Activated CD8-positive, alpha-beta memory T cell treated with anti-CD3 and anti-CD28 coated beads, Interleukin-2, amount 50 U/mL, for 24 hours (primary cell): Measurements from ENCODE around the gene PDSS2.

Experiments used
- DNase-seq: peaks from one replicate; pipeline ENCODE4 v3.0.0-alpha.2; 2020; ENCODE audit errors: extremely low read depth

PDSS2 gene

DNA sequence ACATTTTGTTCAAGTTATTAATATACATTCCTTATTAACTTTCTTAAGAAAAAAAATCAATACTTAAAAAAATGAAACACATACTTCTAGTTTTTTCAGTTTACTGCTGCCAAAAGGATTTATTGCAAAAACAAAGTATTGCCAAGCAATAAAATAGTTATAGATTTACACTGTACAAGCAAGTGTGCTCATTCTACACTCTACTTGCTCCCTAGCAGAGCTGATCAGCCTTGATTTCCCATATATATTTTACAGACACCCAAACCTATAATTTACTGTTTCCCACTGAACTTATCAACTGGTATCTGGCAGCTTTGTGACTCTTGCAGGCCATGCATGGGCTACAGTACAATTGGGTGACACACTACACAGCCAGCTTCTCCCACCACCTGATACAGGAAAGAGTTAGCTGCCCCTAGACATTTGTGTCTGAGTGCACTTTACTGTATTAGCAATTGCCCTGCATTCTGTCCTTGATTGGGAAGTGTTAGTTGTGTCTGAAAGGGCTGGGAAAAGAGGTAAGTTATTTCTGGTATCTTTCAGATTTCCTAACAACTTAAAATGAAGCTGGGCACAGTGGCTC lies 188.1 kb downstream of the PDSS2 start:
- no peak for DNase-seq

DNA sequence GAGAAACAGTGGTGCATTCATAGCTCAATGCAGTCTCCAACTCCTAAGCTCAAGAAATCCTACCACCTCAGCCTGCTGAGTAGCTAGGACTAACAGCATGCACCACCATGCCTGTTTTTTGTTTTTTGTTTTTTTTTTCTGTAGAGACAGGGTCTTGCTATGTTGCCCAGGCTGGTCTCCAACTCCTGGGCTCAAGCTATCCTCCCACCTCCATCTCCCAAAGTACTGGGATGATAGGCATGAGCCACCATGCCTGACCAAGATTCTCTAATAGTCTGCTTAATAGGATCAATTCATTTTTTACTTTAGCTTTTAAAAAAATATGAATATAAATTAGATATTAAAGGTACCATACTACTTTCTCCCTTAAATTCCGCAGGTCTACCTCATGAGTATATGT lies 191.7 kb downstream of the PDSS2 start:
- no peak for DNase-seq

DNA sequence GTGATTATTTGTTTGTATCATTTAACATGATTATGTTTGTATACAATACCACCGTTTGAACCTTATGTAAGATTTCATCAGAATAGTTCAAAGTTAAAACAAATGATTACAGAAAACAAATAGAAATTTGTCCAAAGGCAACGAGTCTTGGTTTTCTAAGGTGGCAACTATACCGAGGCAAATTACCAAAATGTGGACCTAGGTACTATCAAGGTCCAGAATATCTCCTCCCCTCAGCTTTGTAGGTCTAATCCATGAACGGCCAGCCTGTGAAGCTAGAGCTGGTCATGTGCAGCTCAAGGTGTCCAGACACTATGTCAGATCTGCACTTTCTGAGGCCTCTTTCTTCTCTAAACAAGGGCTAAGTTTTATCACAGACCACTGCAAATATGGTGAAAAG lies 192.4 kb downstream of the PDSS2 start:
- DNase-seq, result no peak

DNA sequence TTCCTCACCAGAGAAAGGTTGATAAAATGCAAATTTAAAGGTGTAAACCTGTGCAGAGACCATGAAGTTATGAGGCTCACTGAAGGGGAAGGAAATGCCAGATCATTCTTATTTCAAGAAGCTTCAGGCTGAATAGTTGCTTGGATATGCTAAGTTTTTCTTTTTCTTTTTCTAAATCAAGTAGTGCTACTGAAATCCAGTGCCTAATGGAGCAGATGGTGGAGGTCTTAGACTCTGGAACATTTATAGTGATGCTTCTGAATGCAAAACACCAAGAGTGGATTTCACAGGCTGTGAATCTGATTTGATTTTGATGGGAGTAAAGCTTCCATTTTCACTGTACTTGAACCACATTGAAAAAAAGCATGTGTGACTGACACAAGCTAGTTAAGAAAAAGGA lies 192.8 kb downstream of the PDSS2 start:
- no peak for DNase-seq

DNA sequence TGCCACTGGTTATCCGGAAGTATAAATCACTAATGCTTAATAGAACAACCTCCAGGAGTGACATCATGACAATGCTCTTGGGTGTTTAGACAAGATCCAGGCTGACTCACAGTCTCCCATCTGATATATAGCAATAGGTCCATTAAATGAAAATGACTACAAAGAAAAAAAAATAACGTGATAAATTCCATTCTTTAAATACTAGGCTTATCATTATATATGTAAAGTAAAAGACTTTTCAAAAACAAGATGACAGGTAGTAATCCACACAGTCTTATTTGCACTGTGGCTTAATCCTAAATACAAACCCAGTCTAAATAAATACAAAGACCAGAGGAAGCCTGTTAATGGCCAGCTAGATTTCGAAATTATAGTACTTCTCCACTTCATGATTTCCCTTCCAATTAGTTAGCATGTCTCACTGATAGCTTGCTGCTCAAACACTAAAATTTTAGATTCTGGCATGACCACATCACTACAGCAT lies 195.0 kb downstream of the PDSS2 start:
- DNase-seq, result no peak

DNA sequence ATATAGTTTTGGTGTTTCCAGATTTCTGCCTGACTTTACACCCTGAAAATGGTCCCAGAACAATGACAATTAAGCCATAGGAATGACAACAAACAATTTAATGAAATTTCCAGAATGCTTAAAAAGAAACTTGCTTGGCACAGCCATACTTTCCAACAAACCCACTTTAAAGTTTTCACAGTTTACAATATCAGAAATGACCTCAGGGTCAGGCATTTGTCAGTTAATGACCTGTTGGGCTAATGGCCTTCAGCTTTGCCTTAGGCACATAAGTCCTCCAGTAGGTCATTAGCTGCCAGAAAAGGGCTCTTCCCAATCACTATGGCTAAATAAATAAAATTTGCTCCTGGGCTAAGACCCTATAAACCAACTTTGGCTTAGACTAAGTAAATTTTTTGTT lies 199.4 kb downstream of the PDSS2 start:
- DNase-seq, result no peak

DNA sequence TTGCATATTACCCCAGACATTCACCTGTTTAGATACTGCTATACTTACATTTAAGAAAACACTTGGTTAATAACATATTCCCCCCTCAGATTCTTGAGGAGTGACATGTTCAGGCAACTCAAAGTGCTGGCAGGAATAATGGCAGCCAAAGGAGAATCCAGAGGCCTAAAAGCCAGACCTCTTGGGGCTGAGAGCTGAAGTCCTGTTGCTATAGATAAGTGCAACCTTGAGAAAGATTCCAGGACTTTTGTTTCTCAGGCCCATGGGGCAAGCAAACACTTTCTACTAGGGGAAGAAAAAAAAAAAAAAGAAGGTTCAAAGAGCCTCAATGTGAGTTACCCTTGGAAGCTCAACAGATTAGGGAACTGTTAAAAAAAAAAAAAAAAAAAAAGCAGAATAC lies 211.2 kb downstream of the PDSS2 start:
- no peak for DNase-seq

DNA sequence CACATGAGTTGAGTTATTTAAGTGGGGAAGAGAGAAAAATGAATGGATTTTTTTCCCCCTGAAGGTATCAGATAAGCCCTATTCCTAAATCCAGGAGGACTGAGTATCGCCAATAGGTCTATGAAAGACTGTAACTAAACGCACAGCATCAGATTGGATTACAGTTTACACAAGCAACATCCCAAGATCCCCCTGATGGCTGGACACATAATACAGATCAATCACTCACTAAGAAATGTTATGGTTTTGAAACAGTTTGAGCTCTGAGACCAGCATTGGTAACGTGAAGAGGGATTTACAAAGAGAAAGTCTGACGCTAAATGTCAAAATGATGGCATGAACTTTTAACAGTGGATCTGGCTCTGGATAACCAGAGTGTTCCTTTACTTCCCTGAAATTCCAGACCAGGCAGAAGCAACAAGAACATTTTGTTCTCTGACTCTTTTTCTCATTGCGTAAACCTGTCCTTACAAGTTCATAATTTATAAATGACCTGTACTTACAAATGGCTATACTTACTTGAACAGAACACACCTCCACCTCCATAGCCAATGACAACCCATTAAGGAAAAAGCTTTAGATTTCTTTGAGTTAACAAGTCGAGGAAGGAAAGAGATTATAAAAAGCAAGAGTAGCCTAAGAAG lies 212.3 kb downstream of the PDSS2 start:
- DNase-seq, result no peak

DNA sequence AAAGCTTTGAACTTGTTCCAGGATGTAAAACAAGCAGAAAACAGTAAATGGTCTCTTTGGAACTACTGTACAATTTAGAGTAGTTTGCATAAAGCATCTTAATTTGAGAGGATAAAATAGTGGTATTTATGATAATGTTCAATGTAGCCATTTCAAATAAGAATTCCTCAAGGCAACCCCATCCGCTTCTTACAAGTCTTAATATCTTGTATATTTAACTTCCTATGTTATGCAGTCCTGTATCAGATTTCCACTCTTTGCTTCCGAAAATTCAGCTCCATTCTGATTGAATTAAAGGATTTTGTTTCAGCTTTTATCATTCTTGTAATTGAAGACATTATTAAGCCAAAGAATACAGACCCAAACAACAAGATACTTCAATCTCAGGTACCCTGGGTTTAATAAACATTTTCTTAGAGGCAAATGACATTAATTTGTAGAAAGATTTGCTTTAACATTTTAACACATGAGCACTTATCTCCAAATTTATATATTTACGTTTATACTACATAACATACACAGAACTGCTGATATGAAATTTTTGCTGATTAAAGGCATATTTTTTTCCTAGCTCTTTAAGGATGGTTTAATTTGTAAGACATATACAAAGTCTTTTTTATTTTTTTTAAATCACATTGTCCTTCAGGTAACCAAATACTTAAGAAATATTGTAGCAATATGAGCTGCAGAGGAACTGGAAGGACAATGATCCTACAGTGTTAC lies 213.0 kb downstream of the PDSS2 start:
- no peak for DNase-seq

DNA sequence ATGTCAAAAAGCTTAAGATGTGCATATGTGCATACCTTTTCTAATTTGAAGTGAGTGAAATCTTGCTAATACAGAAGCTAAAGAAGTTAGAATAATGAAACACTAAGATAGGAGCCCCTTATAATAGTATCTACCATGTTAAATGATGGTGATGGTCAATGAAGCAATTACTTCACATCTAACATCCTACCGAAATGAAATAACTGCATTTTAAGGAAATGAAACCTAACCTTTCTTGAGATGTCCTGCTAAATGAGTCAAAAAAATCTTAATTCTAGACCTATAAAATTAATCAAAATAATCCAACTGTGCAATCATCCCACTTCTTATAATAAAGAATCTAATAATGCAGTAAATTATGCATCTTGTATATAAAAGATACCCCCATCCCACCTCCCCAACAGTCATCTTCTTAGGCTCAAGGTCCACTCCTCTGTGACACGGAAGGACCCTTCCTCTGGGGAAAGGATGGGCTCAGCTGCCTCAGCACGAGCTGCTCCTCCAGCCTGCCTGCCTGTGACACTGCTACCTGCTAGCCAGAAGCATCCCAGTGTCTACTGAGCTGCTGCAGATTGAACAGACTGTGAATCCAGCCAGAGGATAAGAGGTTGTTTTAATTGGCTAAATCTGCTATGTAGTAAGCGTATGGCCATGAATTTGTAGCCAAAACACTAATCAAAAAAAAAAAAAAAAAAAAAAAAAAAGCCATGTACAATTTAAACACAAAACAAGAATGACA lies 214.5 kb downstream of the PDSS2 start:
- no peak for DNase-seq

DNA sequence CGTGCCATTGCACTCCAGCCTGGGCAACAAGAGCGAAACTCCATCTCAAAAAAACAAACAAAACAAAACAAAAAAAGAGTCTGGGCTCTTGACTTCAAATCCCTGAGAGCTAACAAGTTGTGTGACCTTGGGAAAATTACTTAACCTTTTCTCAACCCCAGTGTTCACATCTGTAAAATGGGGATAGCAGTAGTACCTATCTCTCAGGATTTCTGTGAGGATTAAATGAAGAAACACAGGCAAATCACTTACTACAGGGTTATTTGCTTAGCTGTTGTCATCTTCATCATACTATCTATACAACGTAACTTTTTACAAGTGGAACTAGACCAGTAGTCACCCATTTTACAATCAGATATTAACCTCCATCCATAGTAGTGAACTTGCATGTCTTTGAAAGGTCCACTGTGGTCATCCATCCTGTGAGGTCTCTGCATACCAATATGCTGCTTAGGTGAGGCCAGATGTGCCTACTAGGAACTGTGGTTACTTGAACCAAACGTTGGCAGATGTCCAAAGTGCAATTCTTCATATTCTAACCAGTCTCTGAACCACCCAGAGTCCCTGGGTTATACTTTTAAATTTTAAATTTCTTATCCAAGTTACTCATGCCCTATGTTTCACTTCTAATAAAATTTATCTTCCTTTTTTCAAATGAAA lies 215.2 kb downstream of the PDSS2 start:
- DNase-seq, result no peak

DNA sequence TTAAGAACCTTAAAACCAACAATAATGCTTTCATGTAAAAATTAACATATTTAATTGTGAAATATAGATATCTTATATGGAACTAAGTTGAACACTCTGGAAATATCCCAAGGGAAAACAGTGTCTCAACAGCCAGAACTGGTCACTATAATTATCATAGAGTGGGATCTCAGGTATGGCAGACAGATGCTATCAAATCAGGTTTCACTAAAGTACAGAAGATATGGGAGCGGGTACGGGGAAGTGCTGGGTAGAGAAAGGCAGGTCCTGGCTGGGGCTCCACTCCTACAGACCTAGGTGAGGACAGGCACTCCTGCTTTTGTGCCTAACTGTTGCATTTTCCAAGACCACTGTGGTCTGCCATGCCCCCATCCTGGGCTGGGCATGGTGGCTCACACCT lies 215.9 kb downstream of the PDSS2 start:
- DNase-seq, result no peak

DNA sequence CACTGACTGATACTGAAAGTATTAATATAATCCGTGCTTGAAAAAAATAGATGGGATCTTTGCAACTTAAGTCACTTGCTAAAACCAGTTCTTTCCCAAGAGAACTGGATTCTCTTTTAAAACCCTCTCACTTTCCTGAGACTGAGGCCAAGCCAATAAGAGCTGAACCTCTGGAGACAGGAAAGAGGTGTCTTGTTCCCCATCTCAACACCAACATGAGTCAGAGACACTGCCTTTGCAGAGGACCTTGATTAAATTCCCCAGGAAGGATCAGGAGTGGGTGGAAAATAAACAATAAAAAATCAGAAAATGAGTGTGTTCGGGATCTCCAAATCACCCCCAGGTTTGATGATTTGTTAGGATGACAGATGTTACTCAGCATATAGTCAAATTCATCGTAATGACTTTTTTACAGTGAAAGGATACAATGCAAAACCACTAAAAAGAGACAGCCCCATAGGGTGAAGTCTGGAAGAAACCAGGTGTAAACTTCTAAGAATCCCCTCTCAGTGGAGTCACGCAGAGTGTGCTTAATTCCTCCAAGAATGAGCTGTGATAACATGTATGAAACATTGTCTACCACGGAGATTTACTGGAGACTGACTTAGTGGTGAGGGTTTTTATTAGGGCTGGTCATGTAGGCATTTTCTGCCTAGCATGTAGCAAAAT lies 221.2 kb downstream of the PDSS2 start:
- no peak for DNase-seq

DNA sequence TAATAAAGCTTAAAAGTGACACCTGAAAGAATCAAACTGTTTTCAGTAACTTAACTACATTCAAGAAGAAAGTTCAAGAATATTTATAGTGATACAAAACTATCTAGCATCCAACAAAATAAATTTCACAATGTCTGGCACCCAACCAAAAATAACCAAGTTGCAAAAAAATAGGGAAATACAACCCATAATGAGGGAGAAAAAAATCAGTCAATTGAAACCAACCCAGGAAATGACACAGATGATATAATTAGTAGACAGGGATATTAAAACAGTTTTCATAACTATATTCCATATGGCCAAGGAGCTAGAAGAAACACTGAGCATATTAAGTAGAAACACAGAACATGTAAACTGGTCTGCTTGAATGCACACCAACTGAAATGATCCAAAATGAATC lies 223.9 kb downstream of the PDSS2 start:
- no peak for DNase-seq

DNA sequence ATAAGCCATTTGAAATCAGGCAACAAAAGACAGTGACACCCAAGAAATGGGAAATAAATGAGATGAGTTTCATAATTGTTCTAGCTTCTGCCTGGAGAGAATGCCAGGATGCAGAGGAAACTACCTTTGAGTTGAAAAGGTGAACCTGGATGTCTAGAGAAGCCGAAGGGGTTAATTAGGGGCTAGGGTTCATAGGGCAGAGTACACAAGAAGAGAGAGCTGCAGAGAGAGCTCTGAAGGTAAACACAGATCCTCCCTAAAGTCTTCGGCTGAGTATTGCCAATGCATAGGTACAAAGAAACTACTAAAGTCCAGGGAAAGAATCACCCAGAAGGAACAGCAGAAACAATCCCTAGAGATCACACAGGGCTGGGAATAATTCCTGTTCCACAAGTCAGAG lies 224.4 kb downstream of the PDSS2 start:
- DNase-seq, result no peak

DNA sequence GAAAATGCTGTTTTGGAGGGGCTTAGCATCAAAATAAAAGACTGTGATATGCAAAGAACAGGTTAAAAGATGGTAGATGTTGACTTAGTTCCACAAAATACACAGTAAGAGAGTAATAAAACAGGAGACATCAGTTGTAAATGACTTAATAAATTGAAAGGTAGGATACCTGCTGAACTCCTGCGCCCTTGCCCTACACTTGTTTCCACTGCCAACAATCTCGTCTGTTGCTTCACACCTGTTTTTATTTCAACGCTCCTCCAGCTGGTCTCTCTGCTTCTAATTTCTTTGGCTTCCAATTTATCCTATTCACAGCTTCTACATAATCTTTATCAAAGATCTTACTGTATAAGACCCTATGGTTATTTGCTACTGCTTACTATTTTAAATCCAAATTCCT lies 228.1 kb downstream of the PDSS2 start:
- DNase-seq, result no peak

DNA sequence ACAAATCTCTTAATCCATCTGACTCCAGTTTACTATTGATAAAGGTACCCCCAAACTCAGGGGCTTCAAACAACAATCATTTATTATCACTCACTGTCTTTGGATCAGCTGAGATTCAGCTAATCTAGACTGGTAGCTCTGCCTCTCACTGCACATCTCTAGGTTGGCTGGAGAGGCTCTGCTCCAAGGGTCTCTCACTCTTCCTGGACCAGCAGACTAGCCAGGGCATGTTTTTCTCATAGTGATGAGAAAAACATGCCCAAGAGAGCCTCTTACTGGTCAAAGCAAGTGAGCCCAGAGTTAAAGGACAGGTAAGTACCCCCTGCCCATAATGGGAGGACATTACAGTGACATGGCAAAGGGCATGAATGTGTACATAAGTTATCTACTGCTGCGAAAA lies 228.9 kb downstream of the PDSS2 start:
- DNase-seq, result no peak

DNA sequence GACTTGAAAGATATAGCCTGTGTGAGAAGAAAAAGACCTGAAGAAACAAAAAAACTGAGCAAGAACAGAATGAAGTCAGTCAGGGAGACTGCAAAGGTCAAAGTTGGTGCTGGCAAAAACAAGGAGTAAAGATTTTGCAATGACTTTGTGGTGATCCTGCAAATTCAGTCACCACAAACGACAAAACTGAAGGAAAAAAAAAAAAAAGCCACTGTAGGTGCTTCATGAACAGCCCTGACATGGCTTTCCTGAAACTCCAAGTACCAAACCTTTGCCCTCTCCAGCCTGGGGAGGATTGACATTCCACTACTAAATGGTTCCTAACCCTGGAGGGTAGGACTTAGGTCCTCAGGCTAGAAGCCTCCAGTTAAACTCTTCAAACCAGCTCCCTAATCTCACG lies 229.3 kb downstream of the PDSS2 start:
- DNase-seq, result no peak

DNA sequence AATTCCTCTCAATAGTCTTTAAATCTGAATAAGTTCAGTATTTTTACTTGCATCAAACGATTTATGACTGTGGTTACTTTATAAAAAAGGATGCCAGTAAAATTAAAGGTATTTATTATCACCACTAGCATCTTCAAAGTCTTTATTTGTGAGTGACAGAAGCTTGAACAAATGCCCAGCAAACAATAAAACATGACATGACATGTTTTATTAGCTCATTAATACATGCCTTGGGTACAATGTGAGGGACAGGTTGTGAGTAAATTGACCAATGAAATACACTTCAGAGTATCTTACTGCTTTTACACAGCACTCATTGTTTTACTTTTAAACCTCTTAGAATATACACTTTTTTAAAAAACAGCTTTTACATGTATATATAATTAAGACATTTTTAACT lies 230.6 kb downstream of the PDSS2 start:
- no peak for DNase-seq

DNA sequence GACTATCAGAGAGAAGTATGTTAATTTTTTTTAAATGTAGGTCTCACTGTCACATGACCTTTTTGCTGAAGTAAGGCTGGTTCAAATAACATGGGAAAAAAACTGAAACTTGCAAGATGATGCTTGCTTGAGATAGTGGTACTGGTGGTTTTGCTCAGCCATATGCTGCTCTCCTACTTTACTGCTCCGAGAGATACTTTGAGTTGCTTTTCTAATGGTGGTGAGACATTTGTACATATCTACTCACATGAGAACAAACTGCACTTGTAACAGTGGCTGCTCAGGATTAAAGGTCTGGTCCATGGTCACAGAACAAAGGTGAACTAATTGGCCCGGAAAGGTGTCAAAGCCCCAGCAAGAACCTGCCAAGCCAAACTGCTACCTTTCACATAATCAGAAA lies 237.8 kb downstream of the PDSS2 start:
- DNase-seq, result no peak

DNA sequence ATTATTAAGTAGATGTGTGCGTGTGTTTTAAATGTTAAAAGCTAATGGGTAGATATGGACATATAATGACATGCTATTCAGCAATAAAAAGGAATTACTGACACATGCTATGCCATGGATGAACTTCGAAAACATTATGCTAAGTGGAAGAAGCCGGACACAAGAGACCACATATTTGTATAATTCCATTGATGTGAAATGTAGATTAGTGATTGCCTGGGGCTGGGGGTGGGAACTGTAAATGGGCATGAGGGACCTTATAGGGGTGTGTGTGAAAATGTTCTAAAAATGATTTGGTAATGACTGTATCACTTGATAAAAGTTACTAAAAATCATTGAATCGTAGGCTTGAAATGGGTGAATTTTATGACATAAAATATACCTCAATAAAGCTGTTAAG lies 239.5 kb downstream of the PDSS2 start:
- no peak for DNase-seq

DNA sequence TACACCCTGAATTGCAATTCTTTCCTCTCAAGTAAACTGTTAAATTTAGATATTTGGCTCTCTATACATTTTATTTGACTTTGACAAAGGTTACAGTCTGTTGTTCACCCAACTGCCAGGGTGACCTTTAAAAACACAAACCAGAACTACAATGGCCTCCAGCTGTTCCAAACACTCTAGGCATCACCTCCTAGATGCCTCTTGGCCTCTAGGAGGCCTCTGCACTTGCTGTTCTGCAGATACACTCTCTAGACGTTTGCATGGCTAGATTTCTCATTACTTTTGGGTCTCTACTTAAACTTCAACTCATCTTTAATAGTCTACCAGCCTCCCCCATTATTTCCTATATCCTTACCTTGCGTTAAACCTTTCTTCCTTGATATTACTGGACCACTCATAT lies 241.2 kb downstream of the PDSS2 start:
- DNase-seq, result no peak
